NCI-H82 treated with DMSO at 0.1 percent for 48 hours (cell line): ENCODE measurements around the gene CDC42BPB.

Experiments used
- DNase-seq: peaks from one replicate; lab custom pipeline; 2025; ENCODE audit not compliant: unreplicated experiment; lab: John Stamatoyannopoulos, UW

Gene CDC42BPB

GRCh38 chr14:102998393-102998792, 59.0 kb downstream of the CDC42BPB start:
- no peak for DNase-seq

DNA sequence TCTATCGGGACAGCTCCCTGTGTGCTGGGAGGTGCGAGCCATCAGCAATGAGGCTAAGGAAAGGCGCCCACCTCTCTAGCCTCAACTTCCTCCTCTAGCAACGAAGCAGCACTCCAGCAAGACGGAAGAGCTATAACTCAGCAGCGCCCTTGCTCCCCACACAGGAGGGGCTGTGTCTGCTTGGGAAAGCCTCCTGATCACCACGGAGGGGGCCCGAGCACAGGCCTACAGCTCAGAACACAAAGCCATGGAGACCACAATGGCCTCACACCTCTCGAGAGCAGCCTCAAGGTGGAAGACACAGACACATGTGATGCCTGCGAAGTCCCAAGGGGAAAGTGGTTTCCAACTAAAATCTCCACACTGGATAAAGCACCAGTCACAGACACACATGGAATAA, 60.4 kb downstream of the CDC42BPB start:
- DNase-seq, result no peak

DNA sequence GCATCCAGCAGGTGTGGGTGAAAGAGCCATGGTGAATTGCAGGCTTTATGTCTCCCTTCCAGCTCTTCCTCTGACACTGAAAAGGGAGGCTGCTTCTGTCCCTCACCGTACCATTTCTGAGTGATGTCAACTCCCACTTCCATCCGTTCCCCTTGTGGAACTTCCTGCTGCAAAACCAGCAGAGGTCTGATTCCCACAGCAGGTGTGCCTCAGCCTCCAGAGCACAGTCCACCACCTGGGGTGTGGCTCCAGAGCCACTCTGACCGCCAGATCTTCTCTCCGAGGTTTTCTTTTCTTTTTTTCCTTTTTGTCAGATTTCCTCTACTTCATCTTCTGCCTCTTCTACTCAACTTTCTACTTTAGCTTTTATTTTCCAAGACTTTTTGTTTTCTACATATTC, 62.7 kb downstream of the CDC42BPB start:
- no peak for DNase-seq

DNA sequence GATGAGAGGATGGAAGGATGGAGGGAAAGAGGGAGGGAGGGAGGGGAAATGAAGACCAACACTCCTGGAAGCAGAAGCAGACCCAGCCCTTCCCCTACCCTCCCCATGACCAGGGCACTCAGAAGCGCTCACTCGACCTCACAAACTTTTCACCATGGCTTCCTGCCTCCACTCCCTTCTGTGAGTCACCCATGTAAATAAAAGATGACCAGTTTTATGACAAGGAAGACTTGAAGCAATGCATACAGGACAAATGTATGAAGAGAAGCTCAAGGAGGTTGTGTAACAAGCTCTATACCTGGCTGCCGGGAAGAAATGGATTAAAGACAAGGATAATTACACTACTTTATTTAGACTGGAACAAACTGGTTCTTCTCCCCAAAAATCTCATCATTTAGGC, 63.8 kb downstream of the CDC42BPB start:
- DNase-seq, result no peak

DNA sequence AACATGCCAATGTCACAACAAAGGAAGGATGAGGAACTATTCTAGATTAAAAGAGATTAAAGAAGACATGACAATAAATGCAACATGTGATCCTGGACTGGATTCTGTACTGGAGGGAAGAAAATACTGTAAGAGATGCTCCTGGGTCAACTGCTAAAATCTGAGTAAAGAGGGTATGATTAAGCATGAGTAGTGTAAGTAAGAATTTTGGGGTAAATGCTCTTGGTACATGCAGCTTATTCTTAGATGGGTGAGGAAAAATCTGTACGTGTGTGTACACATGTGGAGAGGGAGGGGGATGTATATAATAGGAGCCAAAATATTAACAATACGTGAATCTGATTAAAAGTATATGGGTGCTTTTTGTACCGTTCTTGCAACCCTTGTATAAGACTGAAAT, 66.0 kb downstream of the CDC42BPB start:
- DNase-seq, result no peak

DNA sequence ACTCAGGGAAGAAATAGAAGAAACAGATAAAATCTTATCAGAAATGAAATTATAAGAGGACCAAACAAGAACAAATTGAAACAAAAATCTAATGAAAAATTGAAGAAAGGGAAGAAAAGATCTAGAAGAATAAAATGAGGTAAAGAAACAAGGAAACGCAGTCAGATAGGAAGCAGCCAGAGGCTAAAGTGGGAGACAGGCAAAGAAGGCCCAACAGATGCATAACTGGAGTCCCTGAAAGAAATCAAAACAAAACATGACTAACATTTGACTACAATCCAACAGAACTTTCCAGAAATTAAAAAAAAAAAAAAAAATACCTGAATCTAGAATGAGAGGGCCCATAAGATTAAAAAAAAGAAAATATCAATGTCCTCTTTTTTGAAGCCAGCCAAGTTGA, 69.3 kb downstream of the CDC42BPB start:
- DNase-seq, result no peak

- no peak for DNase-seq
Observed at GRCh38 chr14:102986810-102987579, 70.4 kb downstream of the CDC42BPB start.

GRCh38 chr14:102985665-102986064, 71.7 kb downstream of the CDC42BPB start:
- no peak for DNase-seq

DNA sequence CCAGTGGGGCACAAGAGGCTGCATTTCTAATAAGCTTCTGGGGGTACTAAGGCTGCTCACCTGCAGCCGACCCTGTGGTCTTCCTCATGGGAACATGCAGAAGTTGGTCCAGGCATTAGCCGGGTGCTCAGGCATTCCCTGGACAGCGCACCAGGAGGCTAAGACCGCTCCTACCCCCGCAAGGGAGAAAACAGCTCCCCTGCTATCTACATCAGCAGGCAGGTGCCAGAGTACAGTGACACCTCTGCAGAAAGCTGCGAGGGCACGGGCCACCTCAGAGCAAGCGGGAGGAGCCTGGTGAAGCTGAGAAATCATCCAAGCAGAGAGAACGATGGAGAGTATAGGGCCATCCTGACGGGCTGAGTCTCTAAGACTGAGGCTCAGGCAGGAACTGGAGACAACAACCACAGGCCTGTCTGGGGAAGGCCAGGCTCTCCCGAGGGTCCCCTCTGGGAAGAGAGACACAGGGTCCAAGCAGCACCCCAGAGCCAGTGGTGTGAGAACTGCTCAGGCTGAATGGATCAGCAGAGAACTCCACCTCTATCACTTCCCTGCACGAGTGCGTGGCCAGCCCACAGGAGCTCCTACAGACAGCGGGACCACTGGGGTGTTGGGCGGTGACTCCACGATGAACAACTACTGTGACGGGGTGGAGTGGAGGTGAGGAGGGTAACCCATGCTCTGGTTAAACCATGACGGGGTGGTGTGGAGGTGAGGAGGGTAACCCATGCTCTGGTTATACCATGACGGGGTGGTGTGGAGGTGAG, 72.8 kb downstream of the CDC42BPB start:
- DNase-seq, result no peak

DNA sequence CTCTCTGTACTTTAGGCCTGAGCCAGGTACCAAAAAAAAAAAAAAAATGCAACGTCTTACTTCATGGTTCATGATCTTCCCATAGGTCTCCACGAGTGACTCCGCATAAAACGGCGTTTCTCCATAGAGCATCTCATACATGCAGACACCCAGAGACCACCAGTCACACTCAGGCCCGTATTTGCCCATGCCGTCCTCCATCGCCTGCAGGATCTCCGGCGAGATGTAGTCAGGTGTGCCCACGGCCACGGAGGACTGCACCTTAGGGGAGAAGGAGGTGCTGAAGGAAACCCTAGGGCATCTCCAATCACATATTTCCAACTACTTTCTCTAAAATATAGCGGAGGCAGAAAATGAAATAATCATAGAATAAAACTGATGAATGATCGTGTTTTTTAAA, 73.9 kb downstream of the CDC42BPB start:
- no peak for DNase-seq

GRCh38 chr14:102982852-102983470, 74.4 kb downstream of the CDC42BPB start:
- no peak for DNase-seq

DNA sequence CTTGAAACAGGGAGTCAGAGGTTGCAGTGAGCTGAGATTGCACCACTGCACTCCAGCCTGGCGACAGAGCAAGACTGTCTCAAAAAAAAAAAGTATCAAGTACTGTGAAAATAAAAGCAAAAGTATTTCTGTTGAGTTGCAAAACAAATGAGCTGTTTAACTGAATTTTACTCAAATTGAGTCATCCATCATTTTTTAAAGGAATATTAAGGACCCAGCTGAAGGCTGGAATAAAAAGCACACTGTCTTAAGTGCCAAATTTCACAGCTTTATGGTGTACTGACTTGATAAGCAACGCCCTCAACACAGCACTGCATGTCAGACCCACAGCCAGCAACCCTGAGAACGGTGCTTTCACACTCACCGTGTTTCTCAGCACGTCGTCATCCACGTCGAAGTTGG, 76.9 kb downstream of the CDC42BPB start:
- DNase-seq, result no peak

DNA sequence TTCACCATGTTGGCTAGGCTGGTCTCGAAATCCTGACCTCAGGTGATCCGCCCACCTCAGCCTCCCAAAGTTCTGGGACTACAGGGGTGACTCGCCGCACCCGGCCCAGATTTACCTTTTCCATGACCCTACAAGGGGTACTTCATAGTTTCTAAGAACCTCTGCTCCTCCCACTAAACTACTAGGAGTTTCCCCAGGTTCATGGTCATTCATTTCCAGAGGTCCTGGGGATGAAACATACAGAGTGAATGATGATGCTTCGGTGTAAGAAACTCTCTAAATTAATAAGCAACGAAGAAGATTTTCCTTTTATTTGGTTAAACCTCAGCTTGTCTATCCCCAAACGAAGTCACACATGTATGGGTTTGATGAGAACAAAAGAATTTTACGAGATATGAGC, 77.9 kb downstream of the CDC42BPB start:
- no peak for DNase-seq

GRCh38 chr14:102977475-102977874, 79.9 kb downstream of the CDC42BPB start:
- DNase-seq, result no peak

DNA sequence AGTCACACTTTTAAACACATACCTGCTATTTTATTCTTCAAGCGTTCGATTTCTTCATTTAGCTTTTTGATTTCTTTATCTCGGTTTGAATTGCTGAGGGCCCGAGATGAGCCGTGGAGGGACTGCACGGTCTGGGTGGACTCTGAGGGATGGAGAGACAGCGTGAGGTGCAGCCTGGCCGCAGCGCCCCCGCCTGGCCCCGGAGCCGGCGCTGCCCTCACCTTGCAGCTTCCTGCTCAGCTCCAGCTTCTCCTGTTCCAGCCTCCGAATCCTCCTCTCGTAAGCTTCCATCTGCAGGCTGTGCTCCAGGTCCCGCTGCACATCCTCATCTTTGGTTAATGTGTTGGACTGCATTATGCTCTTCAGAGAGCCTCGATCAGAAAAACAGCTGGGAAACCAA, 81.7 kb downstream of the CDC42BPB start:
- DNase-seq, result no peak

DNA sequence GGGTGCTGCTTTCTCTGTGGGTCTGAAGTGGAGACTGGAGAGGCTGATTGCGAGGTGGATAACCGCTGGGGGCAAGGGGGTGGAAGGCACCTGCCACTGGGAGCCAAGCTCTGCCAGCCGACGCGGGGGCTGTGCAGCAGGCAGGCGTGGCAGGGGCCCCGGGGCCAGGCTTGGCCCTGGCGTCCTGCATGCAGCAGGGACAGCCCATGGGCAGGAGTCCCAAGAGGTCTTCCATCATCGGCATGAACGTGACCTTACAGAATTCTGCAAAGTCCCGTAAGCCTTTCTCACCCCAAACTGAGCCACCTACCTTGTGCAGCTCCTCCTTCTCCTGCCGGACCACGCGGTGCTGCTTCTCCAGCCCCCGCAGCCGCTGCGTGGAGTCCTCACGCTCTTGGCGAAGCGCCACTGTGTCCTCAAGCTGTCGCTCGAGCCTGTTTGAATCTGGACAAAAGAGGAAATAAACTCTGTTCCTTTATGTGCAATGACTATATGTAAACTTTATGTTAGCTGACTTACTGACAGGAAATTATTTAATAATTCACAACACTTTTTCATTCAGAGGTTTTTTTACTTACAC, 83.6 kb downstream of the CDC42BPB start:
- no peak for DNase-seq

- no peak for DNase-seq
Observed at GRCh38 chr14:102971836-102972606, 85.3 kb downstream of the CDC42BPB start.

GRCh38 chr14:102971314-102971713, 86.0 kb downstream of the CDC42BPB start:
- DNase-seq, result no peak

GRCh38 chr14:102970496-102970895, 86.9 kb downstream of the CDC42BPB start:
- DNase-seq, result no peak

GRCh38 chr14:102969901-102970300, 87.4 kb downstream of the CDC42BPB start:
- no peak for DNase-seq
